ENCODE data around the gene MRPL34. TPM values are rescaled to one million over a fixed set of nuclear protein-coding genes. Genes with fewer than 3 reads are reported as not detected.
"Not testable (repeated sequence)": the region's sequence is repeated elsewhere in the genome, so short reads cannot be mapped to it uniquely, and the experiment has no call there.

Gene MRPL34
- total and polyA plus RNA-seq, 8 donors: 32.2 to 91.9 (median 39.4) TPM

GRCh38 chr19:17266589-17266974 is 39.1 kb upstream of the MRPL34 start:
- H3K4me3 ChIP-seq: peak overlapping the region in 1 of 2 donors; percentile 83
- DNase-seq (no peak), ATAC-seq (no peak)
- H3K27ac ChIP-seq: peak overlapping the region in 1 of 2 donors; percentile 77
- intact Hi-C loops (cut with DNase I): no loop called here
- TF ChIP-seq CTCF (IDR thresholded peaks at IDR 0.05): no peak
- H3K36me3 ChIP-seq: peaks cover 0 to 31% of the 10 kb centered on the region in 2 donors
- H3K4me1 ChIP-seq: peaks cover 6 to 15% of the 10 kb centered on the region in 2 donors
- H3K27me3 ChIP-seq: no peaks in the 10 kb centered on the region
- no peaks in the 10 kb centered on the region for H3K9me3 ChIP-seq

DNA sequence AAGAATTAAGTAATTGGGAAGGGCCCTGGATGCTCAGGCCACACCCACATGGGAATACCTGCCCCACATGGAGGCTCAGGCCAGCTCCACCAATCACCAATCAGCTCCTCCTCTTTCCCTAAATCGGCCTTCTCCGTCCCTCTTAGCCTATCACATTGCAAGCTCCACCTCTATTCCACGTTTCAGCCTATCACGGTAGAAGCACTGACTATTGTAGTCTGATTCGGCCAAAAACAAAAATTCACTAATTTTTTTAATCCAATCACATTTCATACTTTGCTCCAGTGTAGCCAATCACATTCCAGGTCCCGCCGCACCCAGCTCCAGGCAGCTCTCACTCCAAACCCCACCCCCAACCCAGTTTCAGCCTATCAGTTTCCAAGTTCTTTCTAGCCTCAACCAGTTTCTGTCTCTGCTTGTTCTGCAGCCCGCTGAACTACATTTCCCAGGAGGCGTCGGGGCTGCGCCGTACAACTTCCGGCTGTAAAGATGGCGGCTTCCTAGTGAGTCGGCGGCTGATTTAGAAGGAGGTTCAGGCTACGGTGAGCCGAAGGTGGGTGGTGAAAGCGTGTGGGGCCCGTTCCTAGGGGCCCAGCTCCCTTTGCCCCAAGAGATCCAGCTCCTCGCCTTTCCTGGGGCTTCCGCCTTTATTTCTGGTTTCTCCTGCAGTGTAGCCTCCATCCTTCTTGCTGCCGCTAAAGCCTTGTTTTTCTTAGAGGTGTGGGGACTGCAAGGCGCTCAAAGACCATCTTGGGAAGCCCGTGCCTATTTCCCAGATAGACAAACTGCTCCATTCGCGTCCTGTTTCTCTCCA is 38.5 kb upstream of the MRPL34 start, which contains the start of gene BABAM1:
Gene BABAM1, plus strand, starts transcription at position 469 of the 814 bp plus-strand sequence. CDS start 1,364 bp downstream, outside the sequence.
- Histone ChIP-seq H3K4me3 (peak within 1 kb of the TSS; percentile 82 to 83), H3K9me3 (no peaks in the 10 kb centered on the region), H3K27ac (peak within 1 kb of the TSS; percentile 65 to 77), H3K36me3 (peaks cover 0 to 37% of the 10 kb centered on the region in 2 donors), H3K27me3 (no peaks in the 10 kb centered on the region), H3K4me1 (peaks cover 6 to 15% of the 10 kb centered on the region in 2 donors)
- ATAC-seq (peak; percentile 98), DNase-seq (peak; percentile 93 to 97 (median 96))
- intact Hi-C loops (cut with DNase I): no loop called here
- no peak for TF ChIP-seq CTCF (IDR thresholded peaks at IDR 0.05)

GRCh38 chr19:17268754-17269153 is 36.9 kb upstream of the MRPL34 start:
- intact Hi-C loops (cut with DNase I): no loop called here
- Histone ChIP-seq H3K4me1 (peaks cover 6 to 15% of the 10 kb centered on the region in 2 donors), H3K36me3 (peaks cover 0 to 53% of the 10 kb centered on the region in 2 donors), H3K27me3 (no peaks in the 10 kb centered on the region), H3K9me3 (no peaks in the 10 kb centered on the region), H3K4me3 (no peak overlapping the region), H3K27ac (no peak overlapping the region)
- DNase-seq (no peak), ATAC-seq (no peak)
- no peak for TF ChIP-seq CTCF (IDR thresholded peaks at IDR 0.05)

GRCh38 chr19:17274892-17275291 is 30.8 kb upstream of the MRPL34 start:
- not testable (repeated sequence) for H3K9me3 ChIP-seq, H3K27ac ChIP-seq, DNase-seq, H3K4me1 ChIP-seq, H3K27me3 ChIP-seq, ATAC-seq, H3K4me3 ChIP-seq
- intact Hi-C loops (cut with DNase I): loop anchor here in 1 of 2 donors (10.0 kb wide), 1 partner anchor 210 kb away; no protein-coding TSS in a partner anchor
- H3K36me3 ChIP-seq: peaks cover 0 to 94% of the 10 kb centered on the region in 2 donors

GRCh38 chr19:17275441-17276175 is 30.1 kb upstream of the MRPL34 start:
- intact Hi-C loops (cut with DNase I): loop anchor here in 1 of 2 donors (10.0 kb wide), 1 partner anchor 211 kb away; no protein-coding TSS in a partner anchor
- TF ChIP-seq CTCF (IDR thresholded peaks at IDR 0.05): no peak
- H3K4me1 ChIP-seq: no peaks in the 10 kb centered on the region

More at GRCh38 chr19:17275441-17276175, 30.1 kb upstream of the MRPL34 start:
- no peak overlapping the region for H3K4me3 ChIP-seq
- DNase-seq (no peak), ATAC-seq (no peak)
- no peak overlapping the region for H3K27ac ChIP-seq
- peaks cover 0 to 87% of the 10 kb centered on the region in 2 donors for H3K36me3 ChIP-seq
- H3K9me3 ChIP-seq: no peaks in the 10 kb centered on the region
- peaks cover 0 to 1% of the 10 kb centered on the region in 2 donors for H3K27me3 ChIP-seq

Data from left lung (tissue), 10 donors.